Limb (tissue), 2 donors: ENCODE data around the gene CREB3L1.
A peak's percentile ranks its signal among the peaks of the same experiment; 100 is the strongest.
"Not testable (repeated sequence)": the region's sequence is repeated elsewhere in the genome, so short reads cannot be mapped to it uniquely, and the experiment has no call there.

Experiments used
- DNase-seq, 2 donors: peaks; one replicate each; pipeline ENCODE4 v3.0.0-alpha.2; 2016; ENCODE audit errors: extremely low spot score in 2 of 2

The CREB3L1 gene

DNA sequence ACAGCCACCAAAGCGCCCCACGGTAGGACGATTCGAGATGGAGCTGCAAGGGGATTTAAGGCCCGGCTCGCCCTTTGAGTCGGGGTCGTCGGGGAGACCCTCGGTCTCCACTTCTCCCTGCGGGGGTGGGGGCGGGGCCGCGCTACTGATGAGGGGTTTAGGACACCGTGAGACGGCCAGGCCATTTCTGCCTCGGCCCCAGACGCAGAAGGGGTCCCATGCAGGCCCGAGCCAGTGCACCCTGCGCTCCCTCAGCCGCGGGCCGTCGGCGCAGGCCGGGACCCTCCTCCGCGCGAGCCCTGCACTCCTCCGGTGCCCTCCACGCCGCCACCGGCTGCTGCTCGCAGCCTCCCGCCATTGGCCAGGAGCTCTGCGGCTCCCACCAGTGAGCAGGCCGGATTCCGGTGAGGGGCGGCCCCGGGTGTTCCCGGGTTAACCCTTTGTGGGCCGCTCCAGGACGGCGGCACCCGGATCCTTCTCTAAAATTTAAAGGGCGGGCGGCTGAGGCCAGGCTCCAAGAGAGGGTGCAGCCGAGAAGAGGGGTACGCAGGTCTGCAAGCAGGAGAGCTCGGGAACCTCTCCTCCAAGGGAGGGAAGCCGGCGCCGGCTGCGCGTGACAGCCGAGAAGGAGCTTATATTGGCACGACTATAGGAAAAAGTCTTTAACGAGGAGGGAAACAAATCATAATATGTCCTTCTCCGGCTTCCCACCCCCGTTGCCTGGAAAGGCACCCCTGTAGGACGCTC, 18.0 kb downstream of the CREB3L1 start:
- DNase-seq = peak; percentile 81 to 89

DNA sequence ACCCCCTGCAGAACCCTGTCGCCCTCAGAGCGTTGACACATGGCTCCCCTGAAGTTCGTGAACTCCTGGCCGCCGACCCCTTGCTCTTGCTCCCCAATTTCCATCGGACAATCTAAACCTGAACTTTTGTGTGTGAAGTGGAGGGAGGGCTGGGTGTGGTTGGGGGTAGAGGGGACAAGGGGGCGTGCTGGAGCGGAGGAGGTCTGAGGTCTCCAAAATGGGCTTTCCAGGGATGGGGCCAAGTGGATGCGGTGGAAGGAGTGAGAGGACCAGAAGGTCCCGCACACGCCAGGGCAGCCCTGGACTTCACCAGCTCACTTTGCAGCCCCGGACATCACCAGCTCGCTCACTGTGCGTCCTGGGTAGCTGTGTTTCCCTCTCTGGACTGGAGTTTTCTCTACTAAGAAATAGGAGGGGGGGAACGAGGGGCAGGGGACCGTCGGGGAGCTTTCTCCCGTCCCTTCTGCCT, 18.6 kb downstream of the CREB3L1 start:
- no peak for DNase-seq

DNA sequence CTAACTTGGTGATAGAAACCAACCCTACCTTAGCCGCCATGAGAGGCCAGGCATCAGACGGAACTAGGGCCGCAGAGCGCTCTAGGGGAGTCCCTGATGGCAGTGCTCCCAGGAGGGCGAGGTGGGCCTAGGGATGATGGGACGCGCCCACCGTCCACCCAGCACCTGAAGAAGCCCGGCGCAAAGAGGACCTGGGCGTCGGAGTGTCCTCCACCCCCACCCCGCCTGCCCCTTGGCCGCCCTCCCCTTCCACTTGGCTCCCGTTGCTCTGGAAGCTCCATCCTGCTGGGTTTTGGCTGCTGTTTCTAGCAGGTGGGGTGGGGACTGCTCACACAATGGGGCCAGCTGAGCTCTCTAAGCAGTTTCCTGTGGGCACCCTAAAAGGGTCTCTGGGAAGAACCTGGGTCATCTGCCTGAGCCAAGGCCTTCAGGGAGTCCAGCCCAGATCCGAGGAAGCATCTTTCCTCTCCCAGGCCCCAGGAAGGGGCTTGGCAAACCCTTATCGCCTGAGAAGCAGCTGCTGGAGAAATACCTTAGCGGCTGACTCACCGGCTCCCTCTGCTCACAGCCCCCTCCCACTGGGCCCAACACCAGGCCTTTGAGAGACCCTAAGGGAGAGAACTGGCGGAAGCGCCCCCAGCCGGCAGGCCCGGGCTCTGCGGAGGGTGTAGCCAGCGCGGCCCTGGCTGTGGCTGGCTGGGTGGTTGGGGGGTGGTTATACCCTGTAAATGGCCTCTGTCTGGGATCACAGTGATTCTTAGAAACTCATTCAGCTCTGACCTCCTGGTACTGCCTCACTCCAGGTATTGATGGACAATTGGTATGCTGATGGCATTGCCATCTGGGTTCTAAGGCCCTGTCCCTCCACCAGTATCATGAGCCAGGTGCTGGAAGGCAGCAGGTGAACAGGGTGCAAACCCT, 19.3 kb downstream of the CREB3L1 start:
- peak in 1 of 2 donors; percentile 77 for DNase-seq

DNA sequence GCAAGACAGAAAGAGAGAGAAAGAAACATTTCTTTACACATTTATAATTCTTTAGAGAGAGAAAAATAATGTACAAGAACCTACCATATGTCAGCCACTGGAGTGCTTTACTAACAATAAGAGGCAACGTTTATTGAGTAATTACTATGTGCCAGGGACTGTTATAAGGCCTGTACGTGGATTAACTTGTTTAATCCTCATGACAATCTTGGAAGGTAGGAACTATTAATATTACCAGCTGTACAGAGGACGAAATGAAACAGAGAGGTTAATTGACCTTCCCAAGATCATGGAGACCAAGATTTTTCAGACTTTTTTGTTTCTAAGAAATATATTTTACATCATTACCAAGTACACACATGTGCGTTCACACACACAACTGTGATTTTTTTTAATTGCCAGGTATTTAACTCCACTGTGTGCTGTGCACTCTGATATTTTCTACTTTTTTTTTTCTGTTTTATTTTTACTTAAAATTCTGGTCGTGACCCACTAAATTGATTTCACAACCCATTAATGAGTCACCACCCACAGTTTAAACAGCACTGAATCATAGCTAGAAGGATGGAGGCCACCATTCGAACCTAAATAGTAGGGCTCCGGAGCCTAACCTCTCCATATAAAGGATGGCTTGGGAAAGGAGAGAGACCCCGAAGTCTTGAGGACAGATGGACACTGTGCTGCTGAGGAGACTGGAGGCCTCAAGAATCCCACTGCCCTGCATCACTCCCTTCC, 21.4 kb downstream of the CREB3L1 start:
- no peak for DNase-seq

DNA sequence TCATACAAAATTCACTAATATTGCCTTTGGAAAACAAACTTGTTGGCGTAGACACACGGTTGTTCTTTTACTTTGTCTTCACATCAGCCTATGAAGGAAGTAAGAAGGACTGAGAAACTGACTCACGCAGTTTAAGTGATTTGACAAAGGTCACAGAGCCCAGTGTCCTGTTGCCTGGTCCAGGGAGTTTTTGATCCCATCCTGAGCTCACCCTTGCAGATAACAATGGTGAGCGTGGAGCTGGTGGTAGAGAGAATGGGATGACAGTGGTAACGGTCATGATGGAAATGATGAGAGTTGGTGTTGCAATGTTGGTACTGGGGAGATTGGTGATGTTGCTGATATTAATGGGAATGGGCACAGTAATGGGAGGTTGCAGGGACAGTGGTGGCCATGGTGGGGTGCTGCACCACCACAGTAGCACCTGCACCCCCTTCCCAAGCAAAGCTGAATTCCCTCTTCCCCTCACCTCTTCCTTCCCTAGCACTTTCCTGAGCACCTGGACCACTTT, 22.0 kb downstream of the CREB3L1 start:
- no peak for DNase-seq

DNA sequence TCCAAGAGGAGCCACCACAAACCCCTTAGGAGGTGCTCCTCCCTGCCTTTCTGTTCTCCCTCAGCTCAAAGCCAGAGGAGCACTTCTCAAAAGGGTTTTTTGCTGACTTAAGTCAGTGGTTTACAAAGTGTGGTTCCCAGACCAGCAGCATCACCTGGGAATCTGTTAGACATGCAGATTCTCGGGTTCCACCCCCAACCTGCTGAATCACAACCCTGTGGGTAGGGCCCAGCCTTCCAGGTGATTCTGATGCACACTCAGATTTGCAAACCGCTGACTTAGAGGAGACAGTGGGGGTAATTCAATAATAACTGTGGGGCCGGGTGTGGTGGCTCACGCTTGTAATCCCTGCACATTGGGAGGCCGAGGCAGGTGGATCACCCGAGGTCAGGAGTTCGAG, 22.8 kb downstream of the CREB3L1 start:
- DNase-seq = no peak

DNA sequence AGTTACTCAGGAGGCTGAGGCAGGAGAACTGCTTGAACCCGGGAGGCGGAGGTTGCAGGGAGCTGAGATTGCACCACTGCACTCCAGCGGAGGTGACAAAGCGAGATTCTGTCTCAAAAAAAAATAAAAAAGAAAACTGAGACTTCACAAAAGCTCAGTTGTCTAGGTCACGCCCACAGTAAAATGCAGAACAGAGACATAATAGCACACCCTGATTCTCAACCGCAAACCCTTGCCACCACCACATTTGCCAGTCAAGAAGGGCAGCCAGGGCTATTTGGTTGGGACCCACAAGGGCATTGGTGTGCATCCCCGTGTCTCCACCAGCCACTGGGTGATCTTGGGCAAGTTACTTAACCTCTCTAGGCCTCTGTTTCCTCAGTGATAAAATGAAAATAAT, 25.4 kb downstream of the CREB3L1 start:
- DNase-seq = no peak

DNA sequence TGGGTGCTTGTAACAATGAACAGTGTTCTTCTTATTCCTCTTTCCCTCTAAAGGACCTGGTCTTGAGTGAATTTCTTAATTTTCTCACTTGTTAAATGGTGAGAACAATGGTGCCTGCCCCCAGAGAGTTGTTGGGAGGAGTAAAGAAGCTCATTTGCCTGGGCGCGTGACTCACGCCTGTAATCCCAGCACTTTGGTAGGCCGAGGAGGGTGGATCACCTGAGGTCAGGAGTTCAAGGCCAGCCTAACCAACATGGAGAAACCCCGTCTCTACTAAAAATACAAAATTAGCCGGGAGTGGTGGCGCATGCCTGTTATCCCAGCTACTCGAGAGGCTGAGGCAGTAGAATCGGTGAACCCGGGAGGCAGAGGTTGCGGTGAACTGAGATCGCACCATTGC, 26.6 kb downstream of the CREB3L1 start:
- DNase-seq = not testable (repeated sequence)

DNA sequence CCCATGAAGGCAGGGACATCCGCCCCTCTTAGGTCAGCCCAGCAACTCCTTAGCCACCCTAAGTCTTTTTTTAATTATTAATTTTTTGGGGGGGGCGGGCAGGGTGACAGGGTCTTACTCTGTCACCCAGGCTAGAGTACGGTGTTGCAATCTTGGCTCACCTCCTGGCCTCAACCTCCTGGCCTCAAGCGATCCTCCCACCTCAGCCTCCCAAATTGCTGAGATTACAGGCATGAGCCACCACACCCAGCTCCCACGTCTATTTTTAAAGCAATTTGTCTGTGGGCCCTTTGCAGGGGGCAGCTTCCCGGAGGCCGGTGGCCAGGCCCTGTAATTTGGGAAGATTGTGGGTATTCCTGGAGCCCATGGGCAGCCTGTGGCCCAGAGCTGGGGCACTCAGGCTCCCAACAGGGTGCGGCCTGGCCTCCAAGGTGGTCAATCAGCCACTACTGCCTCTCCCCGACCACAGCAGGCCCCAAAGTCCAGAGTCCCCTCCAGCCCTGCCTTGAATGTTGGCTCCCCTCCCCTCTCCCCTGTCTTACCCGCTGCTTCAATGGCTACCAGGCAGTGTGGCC, 27.2 kb downstream of the CREB3L1 start:
- DNase-seq = no peak

DNA sequence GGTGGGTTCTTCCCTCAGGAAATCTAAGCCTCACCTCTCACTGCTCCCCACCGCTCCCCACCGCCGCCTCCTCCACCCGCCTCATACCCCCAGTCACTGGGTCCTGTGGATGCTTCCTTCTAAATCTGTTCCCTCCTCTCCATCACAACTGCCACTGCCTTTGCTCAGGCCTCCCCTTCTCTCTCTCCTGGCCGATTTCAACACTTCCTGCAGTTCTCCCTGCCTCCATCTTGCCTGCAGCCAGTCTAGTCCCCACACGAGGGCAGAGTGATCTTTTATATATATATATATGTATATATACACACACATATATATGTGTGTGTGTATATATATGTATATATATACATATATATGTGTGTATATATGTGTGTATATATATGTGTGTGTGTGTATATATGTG, 27.8 kb downstream of the CREB3L1 start:
- DNase-seq = no peak

DNA sequence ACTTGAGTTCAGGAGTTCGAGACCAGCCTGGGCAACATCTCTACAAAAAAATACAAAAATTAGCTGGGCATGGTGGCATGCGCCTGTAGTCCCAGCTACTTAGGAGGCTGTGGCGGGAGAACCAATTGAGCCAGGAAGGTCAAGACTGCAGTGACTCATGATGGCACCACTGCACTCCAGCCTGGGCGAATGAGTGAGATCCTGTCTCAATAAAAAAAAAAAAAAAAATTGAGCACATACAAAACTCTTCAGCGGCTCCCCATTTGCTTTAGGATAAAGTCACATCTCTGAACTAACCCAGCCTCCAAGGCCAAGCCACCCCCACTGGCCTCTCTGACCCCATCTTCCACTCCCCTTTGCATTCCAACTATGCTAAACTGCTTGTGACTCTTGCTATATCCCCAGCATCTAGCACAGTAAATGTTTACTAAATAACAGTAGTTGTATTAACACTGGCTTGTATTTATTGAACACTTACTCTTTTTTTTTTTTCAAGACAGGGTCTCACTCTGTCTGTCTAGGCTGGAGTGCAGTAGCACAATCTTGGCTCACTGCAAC, 28.9 kb downstream of the CREB3L1 start:
- no peak for DNase-seq

DNA sequence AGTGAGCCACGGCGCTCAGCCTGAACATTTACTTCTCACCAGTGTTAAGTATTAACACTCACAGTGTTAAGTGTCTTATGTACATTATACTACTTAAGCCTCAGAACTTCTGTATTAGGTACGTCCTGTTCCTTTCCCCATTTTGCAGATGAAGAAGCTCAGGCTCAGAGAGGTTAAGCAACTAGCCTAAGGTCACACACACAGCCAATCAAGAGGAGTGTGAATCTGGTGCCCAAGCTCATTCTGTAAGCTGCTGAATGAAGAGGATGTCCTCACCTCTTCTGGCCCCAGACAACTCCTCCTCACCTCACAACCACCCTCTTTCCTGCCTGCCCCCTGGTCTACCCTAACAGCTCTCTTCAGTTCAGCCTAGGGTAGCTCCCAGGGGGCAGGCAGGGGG, 29.9 kb downstream of the CREB3L1 start:
- DNase-seq = no peak

DNA sequence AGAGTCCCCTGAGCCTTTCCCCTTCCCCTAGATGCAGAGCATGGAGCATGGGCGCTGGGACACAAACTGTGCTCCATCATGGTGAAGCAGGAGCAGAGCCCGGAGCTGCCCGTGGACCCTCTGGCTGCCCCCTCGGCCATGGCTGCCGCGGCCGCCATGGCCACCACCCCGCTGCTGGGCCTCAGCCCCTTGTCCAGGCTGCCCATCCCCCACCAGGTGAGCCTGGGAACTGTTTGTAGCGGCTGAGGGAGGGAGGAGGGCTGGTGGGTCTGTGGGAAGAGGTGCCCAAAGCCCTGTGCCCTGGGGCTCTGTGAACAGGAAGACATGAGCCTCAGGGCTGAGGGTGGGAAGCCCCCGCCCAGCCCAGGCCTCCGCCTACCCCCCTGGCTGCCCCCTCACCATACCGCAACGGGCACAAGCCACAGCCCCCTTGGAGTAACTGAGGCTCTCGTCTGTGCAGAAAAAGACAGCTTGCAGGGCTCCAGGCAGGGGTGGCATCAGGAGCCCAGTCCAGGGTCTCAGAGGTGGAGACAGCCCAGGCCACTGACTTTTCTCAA, 30.4 kb downstream of the CREB3L1 start:
- DNase-seq = no peak

DNA sequence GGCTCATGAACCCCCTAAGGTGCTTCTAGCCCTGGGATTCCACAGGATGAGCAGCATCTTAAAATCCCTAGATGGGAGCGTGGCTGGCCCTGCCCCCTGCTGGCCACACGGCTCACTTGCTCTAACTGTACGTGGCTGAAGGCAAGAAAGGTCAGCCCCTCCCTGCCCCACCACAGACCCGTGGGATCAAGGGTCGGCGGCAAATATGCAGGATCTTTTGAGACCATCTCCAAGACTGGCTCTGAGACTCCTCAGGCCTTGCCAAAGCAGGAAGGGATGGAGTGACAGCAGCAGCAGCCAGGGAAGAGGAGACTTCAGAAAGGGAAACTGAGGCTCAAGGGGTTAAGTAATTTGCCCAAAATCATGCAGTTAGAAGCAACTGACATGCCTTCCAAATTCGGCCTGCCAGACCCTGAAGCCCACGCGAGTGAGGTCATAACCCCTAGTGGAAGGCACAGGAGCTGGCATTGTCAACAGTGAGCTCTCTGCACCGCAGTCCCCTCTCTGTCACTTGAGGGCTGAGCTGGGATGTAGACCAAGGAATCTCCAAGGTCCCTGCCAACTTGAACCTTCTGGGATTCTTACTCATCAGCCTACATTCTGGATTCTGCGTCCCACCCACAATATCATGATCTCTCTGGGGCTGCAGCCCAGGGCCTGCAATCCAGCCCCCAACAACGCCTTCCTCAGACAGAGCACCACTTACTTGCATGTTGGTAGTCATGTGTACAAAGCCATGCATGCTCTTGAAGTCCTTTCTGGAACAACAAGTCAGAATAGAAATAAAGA, 31.4 kb downstream of the CREB3L1 start:
- DNase-seq = peak; percentile 58 to 83

DNA sequence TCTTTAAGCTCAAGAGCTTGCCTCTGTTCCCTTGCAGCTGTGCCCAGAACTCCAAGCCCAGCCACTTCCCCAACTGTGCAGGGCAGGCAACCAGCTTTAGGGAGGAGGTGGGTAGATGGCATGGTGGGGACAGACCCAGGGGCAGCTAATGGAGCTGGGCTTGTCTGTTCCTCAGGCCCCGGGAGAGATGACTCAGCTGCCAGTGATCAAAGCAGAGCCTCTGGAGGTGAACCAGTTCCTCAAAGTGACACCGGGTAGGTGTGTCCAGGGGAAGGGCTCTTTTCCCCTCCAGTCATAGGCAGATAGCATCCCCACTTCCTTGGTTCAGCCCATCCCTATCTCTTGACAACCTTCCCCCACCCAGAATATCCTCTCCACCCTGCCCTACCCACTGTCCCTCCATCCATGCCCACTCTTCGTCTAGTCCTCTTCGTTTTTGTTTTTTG, 32.4 kb downstream of the CREB3L1 start:
- no peak for DNase-seq

DNA sequence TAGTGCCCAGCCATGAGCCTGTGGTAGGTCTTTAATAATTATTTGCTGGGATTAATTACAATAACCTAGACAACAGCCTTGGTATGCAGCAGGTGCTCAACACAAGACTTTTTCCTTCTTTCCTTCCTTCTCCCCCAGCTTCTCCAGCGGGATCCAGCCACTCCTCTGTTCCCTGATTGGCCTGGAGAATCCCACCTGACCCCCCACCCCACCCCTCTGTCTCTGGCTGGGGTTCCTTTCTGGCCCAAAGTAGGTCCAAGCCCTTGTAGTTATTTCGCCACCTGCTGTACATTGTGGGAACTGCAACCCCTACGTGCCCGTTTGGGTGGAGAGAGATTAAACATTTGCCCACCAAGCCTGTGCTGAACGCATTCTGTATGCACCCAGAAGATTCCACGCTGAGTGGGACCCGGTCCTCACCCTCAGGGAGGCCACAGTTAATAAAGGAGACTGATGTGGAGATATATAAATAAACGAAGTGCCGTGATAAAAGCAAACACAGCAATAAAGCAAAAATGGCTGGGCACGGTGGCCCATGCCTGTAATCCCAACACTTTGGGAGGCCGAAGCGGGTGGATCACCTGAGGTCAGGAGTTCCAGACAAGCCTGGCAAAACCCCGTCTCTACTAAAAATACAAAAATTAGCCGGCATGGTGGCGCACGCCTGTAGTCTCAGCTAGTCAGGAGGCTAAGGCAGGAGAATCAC, 37.7 kb downstream of the CREB3L1 start:
- DNase-seq = peak; percentile 55 to 73

DNA sequence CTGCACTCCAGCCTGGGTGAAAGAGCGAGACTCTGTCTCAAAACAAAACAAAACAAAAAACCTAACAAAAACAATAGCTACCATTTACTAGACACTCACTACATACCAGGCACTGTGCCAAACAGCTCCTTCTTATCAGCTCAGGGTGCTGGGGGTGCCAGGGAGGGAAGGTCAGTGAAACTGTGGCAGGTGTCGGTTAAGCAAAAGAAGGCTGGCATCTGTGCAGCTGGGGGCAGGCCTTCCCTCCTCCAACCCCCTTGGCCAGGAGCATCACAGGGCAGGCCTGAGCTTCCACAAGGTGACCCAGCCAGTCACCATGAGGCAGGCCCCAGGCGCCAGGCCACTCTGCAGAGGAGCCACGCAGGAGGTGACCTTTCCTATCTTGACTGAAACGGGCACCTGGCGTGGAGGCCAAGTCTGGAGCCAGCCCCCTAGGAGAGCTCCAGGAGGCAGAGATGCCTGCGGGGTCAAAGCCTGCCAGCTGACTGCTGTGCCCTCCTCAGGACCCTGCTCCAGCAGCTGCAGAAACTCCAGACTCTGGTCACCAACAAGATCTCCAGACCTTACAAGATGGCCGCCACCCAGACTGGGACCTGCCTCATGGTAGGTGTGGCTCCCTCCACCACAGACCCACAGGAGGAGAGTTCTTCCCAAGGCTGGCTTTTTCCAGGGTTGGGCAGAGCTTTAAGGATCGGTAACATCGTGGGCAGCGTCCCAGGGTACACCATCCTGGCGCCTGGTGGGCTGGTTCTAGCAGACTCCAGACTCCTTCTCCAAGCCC, 38.5 kb downstream of the CREB3L1 start:
- no peak for DNase-seq

DNA sequence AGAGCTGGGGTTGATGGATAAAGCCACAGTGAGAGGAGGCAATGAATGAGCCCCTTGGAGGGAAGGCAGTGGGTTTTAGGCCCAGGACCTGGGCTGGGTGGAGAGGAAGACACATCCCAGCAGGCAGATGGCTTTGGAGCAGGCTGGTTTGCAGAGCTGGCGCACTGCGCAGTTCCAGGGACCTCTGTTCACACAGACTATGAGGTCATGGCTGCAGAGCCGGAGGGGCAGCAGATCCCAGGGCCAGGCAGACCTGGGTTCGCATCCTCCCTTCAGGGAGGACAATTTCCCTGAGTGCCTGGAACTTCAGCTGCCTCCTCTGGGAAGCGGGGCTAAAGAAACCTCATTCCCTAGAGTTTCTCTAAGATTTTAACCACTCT, 41.6 kb downstream of the CREB3L1 start:
- no peak for DNase-seq
